Vagina (tissue), 2 donors: ENCODE results near the gene OR6C68. TPM values are rescaled to one million over a fixed set of nuclear protein-coding genes. Genes with fewer than 3 reads are reported as not detected.
"Not testable (repeated sequence)": the region's sequence is repeated elsewhere in the genome, so short reads cannot be mapped to it uniquely, and the experiment has no call there.

Experiments used
- DNase-seq, 2 donors: peaks; one replicate each; pipeline ENCODE4 v3.0.0-alpha.2; 2017; ENCODE audit errors: extremely low spot score in 2 of 2
- H3K27ac ChIP-seq: fragments of 200-600 bp; sonication (generic); one replicate; pipeline ENCODE4 v1.5.1; 2019
- H3K27me3 ChIP-seq: fragments of 200-600 bp; sonication (generic); one replicate; pipeline ENCODE4 v1.5.1; 2019
- H3K36me3 ChIP-seq, 2 donors: fragments of 200-600 bp; sonication (generic); one replicate each; pipeline ENCODE4 v1.5.1; 2017 to 2019
- H3K4me1 ChIP-seq: fragments of 200-600 bp; sonication (generic); one replicate; pipeline ENCODE4 v1.5.1; 2019
- H3K4me3 ChIP-seq, 2 donors: fragments of 200-600 bp; sonication (generic); 1 replicate in 1 of 2; 2 replicates in 1 of 2; pipeline ENCODE4 v1.5.1; 2016 to 2019
- H3K9me3 ChIP-seq: fragments of 200-600 bp; sonication (generic); one replicate; pipeline ENCODE4 v1.5.1; 2019
- POLR2A ChIP-seq, 2 donors: fragments of 450-650 bp; IDR thresholded peaks; one replicate each; pipeline ENCODE4 v1.6.1; 2017; ENCODE audit warnings: antibody characterized with exemption in 2 of 2, mild to moderate bottlenecking in 2 of 2, moderate library complexity in 2 of 2
- POLR2AphosphoS5 ChIP-seq, 2 donors: sonication (generic); formaldehyde crosslinking; IDR thresholded peaks; one replicate each; pipeline ENCODE4 v1.9.0; 2017; ENCODE audit warnings: antibody characterized with exemption in 2 of 2, mild to moderate bottlenecking in 2 of 2, low read depth in 1 of 2; ENCODE audit not compliant: insufficient read depth in 1 of 2
- intact Hi-C: fragments of 100-400 bp; cut with DNase I; formaldehyde crosslinking; loops from one replicate; pipeline ENCODE4 v1.15.1; 2023
- total RNA-seq: library from RNA; depleted of rRNA; stranded (reverse); fragments of >200 nt; gene quantifications from one replicate; pipeline ENCODE4 v1.2.3, GENCODE V29; 2016
- TF ChIP-seq, protein P1 (sequence below), 3 experiments: fragments of 450-650 bp in 2 of 3; fragments of 200-600 bp in 1 of 3; sonication (generic) in 1 of 3; IDR thresholded peaks; one replicate each; pipeline ENCODE4 v1.5.1; 2017 to 2019; ENCODE audit warnings: antibody characterized with exemption in 3 of 3, mild to moderate bottlenecking in 2 of 3, moderate library complexity in 2 of 3

The OR6C68 gene
- total RNA-seq = not detected

DNA sequence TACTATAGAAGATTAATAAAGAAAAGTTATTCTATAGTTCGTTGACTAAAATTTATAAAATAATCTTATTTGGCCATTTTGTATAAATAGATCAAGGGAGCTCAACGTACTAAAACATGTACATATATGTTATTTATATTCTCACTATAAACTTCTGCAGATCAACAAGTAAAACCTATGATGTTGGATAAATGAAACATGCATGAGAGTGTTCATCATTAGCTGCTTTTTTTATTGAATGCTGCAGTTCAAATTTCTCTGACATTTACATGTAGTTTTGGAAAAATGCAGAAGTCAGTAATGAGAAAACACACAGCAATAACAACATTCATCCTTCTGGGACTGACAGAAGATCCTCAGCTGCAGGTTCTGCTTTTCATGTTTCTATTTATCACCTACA is at the start of gene OR6C68:
OR6C68 (plus strand) TSS at position 301 of the 400 bp plus-strand sequence; CDS start at position 301, 0 bp downstream.
- TF ChIP-seq, protein P1, sequence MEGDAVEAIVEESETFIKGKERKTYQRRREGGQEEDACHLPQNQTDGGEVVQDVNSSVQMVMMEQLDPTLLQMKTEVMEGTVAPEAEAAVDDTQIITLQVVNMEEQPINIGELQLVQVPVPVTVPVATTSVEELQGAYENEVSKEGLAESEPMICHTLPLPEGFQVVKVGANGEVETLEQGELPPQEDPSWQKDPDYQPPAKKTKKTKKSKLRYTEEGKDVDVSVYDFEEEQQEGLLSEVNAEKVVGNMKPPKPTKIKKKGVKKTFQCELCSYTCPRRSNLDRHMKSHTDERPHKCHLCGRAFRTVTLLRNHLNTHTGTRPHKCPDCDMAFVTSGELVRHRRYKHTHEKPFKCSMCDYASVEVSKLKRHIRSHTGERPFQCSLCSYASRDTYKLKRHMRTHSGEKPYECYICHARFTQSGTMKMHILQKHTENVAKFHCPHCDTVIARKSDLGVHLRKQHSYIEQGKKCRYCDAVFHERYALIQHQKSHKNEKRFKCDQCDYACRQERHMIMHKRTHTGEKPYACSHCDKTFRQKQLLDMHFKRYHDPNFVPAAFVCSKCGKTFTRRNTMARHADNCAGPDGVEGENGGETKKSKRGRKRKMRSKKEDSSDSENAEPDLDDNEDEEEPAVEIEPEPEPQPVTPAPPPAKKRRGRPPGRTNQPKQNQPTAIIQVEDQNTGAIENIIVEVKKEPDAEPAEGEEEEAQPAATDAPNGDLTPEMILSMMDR (IDR thresholded peaks at IDR 0.05) = no peak
- TF ChIP-seq POLR2A (IDR thresholded peaks at IDR 0.05) (no peak), POLR2AphosphoS5 (IDR thresholded peaks at IDR 0.05; ENCODE audit: insufficient read depth in 1 of 2, low read depth in 1 of 2) (no peak)
- no peak for DNase-seq
- H3K27ac ChIP-seq = no peak within 1 kb of the TSS
- H3K36me3 ChIP-seq = no peaks in the 10 kb centered on the region
- no peak within 1 kb of the TSS for H3K4me3 ChIP-seq
- no peaks in the 10 kb centered on the region for H3K9me3 ChIP-seq
- H3K4me1 ChIP-seq = no peaks in the 10 kb centered on the region
- H3K27me3 ChIP-seq = no peaks in the 10 kb centered on the region
- intact Hi-C loops = no loop called here

DNA sequence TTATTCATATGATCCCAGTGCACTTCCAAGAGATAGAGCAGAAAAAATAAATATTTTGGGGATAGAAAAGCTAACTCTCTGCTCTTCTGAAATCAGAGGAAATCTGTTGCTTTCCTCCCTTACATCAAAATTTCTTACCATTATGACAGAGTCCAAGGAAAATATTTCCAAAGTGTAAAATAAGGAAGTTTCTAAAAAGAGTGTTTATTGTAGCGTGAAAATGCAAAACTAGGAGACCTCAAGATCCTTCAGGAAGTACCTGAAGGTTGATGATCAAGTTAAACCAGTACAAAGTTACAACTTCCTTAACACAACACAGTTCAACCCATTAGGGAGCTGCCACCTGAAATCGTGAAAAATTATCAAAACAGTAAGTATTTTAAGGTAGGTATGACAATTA is 48.4 kb upstream of the OR6C68 start, which contains the start of gene OR6C2:
OR6C2 (plus strand) TSS at position 301 of the 400 bp plus-strand sequence. CDS start 8,138 bp downstream, outside the sequence.
- intact Hi-C loops = no loop called here
- no peak for TF ChIP-seq POLR2AphosphoS5 (IDR thresholded peaks at IDR 0.05; ENCODE audit: insufficient read depth in 1 of 2, low read depth in 1 of 2)
- TF ChIP-seq, protein P1 (IDR thresholded peaks at IDR 0.05) = no peak
- TF ChIP-seq POLR2A (IDR thresholded peaks at IDR 0.05) = no peak
- DNase-seq = no peak

GRCh38 chr12:55445357-55445756 is 46.8 kb upstream of the OR6C68 start:
- H3K36me3 ChIP-seq = no peaks in the 10 kb centered on the region
- intact Hi-C loops = no loop called here
- no peak for DNase-seq
- H3K4me1 ChIP-seq = no peaks in the 10 kb centered on the region
- H3K4me3 ChIP-seq = no peak overlapping the region
- no peak overlapping the region for H3K27ac ChIP-seq
- no peaks in the 10 kb centered on the region for H3K9me3 ChIP-seq
- no peaks in the 10 kb centered on the region for H3K27me3 ChIP-seq
- TF ChIP-seq, protein P1 (IDR thresholded peaks at IDR 0.05) = no peak
- TF ChIP-seq POLR2AphosphoS5 (IDR thresholded peaks at IDR 0.05; ENCODE audit: insufficient read depth in 1 of 2, low read depth in 1 of 2) (no peak), POLR2A (IDR thresholded peaks at IDR 0.05) (no peak)

More for the DNA sequence above, 48.4 kb upstream of the OR6C68 start, which contains the start of gene OR6C2:
- no peak within 1 kb of the TSS for H3K27ac ChIP-seq
- H3K4me3 ChIP-seq = no peak within 1 kb of the TSS
- H3K36me3 ChIP-seq = no peaks in the 10 kb centered on the region
- H3K27me3 ChIP-seq = no peaks in the 10 kb centered on the region
- no peaks in the 10 kb centered on the region for H3K4me1 ChIP-seq
- no peaks in the 10 kb centered on the region for H3K9me3 ChIP-seq

DNA sequence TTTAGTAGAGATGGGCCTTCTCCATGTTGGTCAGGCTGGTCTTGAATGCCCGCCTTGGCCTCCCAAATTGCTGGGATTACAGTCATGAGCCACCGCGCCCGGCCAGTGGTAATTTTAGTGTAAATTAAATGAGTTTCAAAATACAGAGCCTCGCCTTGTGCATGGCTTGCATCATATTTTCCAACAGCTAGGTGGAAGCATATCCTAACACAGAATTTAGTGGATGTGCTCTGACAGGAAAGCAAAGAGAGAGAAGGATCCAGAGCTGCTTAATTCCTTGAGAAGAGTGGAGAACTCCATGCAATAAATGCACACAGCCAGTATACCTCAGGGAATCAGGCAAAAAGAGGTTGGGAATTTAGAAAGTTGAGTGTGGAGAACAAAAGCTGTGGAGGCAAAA is 45.9 kb upstream of the OR6C68 start:
- Histone ChIP-seq H3K4me3 (no peak overlapping the region), H3K9me3 (no peaks in the 10 kb centered on the region), H3K4me1 (no peaks in the 10 kb centered on the region), H3K36me3 (no peaks in the 10 kb centered on the region), H3K27me3 (no peaks in the 10 kb centered on the region), H3K27ac (no peak overlapping the region)
- intact Hi-C loops = no loop called here
- no peak for DNase-seq
- TF ChIP-seq POLR2AphosphoS5 (IDR thresholded peaks at IDR 0.05; ENCODE audit: insufficient read depth in 1 of 2, low read depth in 1 of 2) (no peak), POLR2A (IDR thresholded peaks at IDR 0.05) (no peak)
- TF ChIP-seq, protein P1 (IDR thresholded peaks at IDR 0.05) = no peak

GRCh38 chr12:55448825-55449224 is 43.4 kb upstream of the OR6C68 start:
- H3K27me3 ChIP-seq = no peaks in the 10 kb centered on the region
- no peaks in the 10 kb centered on the region for H3K36me3 ChIP-seq
- DNase-seq = no peak
- no peaks in the 10 kb centered on the region for H3K9me3 ChIP-seq
- TF ChIP-seq POLR2AphosphoS5 (IDR thresholded peaks at IDR 0.05; ENCODE audit: insufficient read depth in 1 of 2, low read depth in 1 of 2) = no peak
- no peak for TF ChIP-seq POLR2A (IDR thresholded peaks at IDR 0.05)
- TF ChIP-seq, protein P1 (IDR thresholded peaks at IDR 0.05) = no peak
- no peaks in the 10 kb centered on the region for H3K4me1 ChIP-seq
- no peak overlapping the region for H3K27ac ChIP-seq
- intact Hi-C loops = no loop called here
- no peak overlapping the region for H3K4me3 ChIP-seq

DNA sequence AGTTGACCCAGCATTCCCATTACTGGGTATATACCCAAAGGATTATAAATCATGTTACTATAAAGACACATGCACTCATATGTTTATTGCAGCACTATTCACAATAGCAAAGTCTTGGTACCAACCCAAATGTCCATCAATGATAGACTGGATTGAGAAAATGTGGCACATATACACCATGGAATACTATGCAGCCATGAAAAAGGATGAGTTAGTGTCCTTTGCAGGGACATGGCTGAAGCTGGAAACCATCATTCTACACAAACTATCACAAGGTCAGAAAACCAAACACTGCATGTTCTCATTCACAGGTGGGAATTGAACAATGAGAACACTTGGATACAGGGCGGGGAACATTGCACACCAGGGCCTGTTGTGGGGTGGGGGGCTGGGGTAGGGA is 27.3 kb upstream of the OR6C68 start:
- H3K4me1 ChIP-seq, H3K27ac ChIP-seq, intact Hi-C loops, H3K4me3 ChIP-seq, H3K9me3 ChIP-seq, DNase-seq, H3K27me3 ChIP-seq, H3K36me3 ChIP-seq: not testable (repeated sequence)
